ENCODE measurements around the gene MAPKAPK5. TPM values are rescaled to one million over a fixed set of nuclear protein-coding genes. Genes with fewer than 3 reads are reported as not detected.
"Not testable (repeated sequence)": the region's sequence is repeated elsewhere in the genome, so short reads cannot be mapped to it uniquely, and the experiment has no call there.

The MAPKAPK5 gene
- total RNA-seq, 2 donors from 2014 or later: 48.5 to 80.6 TPM

DNA sequence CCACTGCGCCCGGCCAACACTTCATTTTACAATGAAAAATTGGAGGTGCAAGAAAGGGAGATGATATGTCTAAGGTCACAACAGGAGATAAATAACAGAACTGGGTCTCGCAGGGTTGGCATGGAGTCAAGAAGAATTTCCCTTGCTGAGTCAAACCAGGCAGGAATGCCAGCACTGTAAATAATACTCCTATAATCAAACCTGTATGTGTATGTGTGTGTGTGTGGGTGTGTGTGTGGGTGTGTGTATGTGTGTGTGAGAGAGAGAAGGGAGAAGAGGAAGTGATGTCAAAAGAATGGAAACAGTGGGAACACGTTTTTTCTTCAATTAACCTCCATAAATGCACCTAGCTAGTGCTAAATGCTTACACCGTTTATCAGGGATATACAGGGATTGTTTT, 100.5 kb downstream of the MAPKAPK5 start:
- H3K27ac ChIP-seq: no peak overlapping the region
- intact Hi-C loops (cut with DNase I): no loop called here
- no peaks in the 10 kb centered on the region for H3K4me1 ChIP-seq (replicated peaks)
- no peaks in the 10 kb centered on the region for H3K27me3 ChIP-seq (replicated peaks; ENCODE audit: insufficient read depth)
- TF ChIP-seq POLR2A (IDR thresholded peaks at IDR 0.05) (no peak), POLR2AphosphoS5 (IDR thresholded peaks at IDR 0.05) (no peak), CTCF (IDR thresholded peaks at IDR 0.05) (no peak)
- no peak overlapping the region for H3K4me3 ChIP-seq
- H3K36me3 ChIP-seq: no peaks in the 10 kb centered on the region
- no peak for DNase-seq (ENCODE audit: low spot score)
- no peaks in the 10 kb centered on the region for H3K9me3 ChIP-seq
- 63% methylated on average over 5 of the region's 5 CpGs for WGBS

DNA sequence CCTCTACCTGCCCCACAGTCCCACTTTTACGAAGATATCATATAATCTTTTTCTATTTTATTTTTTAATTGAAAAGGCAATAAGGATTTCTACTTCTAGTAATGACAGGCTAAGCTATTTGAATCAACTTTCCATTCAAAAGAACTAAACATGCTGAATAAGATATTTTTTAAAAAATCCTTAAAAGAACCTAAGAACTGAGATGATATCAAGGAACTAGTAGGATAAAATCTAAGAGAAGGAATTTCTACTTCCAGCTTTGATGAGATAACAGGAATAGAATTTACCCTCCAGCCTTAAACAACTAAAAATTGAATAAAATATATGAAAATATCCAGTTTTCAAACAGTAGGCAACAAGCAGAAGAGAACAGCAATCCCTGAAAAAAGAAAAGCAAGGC, 101.9 kb downstream of the MAPKAPK5 start:
- H3K4me1 ChIP-seq (replicated peaks): no peaks in the 10 kb centered on the region
- H3K36me3 ChIP-seq: no peaks in the 10 kb centered on the region
- 98% methylated on average over 1 of the region's 1 CpG for WGBS
- H3K27me3 ChIP-seq (replicated peaks; ENCODE audit: insufficient read depth): no peaks in the 10 kb centered on the region
- H3K9me3 ChIP-seq: no peaks in the 10 kb centered on the region
- intact Hi-C loops (cut with DNase I): no loop called here
- H3K27ac ChIP-seq: no peak overlapping the region
- TF ChIP-seq CTCF (IDR thresholded peaks at IDR 0.05) (no peak), POLR2A (IDR thresholded peaks at IDR 0.05) (no peak), POLR2AphosphoS5 (IDR thresholded peaks at IDR 0.05) (no peak)
- DNase-seq (ENCODE audit: low spot score): no peak
- no peak overlapping the region for H3K4me3 ChIP-seq

DNA sequence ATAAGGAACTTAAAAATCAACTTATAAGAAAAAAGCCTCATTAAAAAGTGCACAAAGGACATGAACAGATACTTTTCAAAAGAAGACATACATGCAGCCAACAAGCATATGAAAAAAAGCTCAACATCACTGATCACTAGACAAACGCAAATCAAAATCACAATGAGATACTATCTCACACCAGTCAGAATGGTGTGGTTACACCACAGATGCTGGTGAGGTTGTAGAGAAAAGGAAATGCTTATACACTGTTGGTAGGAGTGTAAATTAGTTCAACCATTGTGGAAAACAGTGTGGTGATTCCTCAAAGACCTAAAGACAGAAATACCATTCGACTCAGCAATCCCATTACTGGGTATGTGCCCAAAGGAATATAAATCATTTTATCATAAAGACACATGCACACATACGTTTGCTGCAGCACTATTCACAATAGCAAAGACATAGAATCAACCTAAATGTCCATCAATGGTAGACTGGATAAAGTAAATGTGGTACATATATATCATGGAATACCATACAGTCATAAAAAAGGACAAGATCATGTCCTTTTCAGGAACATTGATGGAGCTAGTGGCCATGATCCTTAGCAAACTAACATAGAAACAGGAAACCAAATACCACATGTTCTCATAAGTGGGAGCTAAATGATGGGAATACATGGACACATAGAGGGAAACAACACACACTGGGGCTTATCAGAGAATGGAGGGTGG, 109.1 kb downstream of the MAPKAPK5 start:
- 68% methylated on average over 3 of the region's 3 CpGs for WGBS
- H3K27ac ChIP-seq; H3K36me3 ChIP-seq; H3K27me3 ChIP-seq (replicated peaks; ENCODE audit: insufficient read depth); H3K9me3 ChIP-seq; intact Hi-C loops (cut with DNase I); H3K4me1 ChIP-seq (replicated peaks); H3K4me3 ChIP-seq; DNase-seq (ENCODE audit: low spot score): not testable (repeated sequence)

Small RNA genes within 50 kb of the gene (microRNA-seq; reads per million reads assigned to microRNA genes)
- 1.6 reads per million, percentile 21 among the genes with 10 or more reads in this experiment for gene MIR6761

Small RNA genes within 50 kb of the gene (small RNA-seq; reads per million reads assigned to genes)
- 0.60 to 2.6 reads per million in 2 donors for gene MIR6761

Other genes with a start within 250 kb of the MAPKAPK5 start
- 10 to 100 TPM; 29.5 to 95.5 TPM for gene ATXN2, start 242.9 kb upstream of the MAPKAPK5 start, total RNA-seq
- 10 to 100 TPM; 17.9 to 37.3 TPM for gene BRAP, start 156.3 kb upstream of the MAPKAPK5 start, total RNA-seq
- gene ACAD10, start 156.2 kb upstream of the MAPKAPK5 start, total RNA-seq: 10 to 100 TPM; 36.8 to 37.5 TPM
- 100 to 1,000 TPM; 107 to 164 TPM for gene ALDH2, start 75.3 kb upstream of the MAPKAPK5 start, total RNA-seq
- 10 to 100 TPM in 1 of 2 donors, 1 to 10 TPM in 1; 5.5 to 16.8 TPM for gene TMEM116, start 170.9 kb downstream of the MAPKAPK5 start, total RNA-seq
- 100 to 1,000 TPM in 1 of 2 donors, 10 to 100 TPM in 1; 89.1 to 131 TPM for gene ERP29, start 171.2 kb downstream of the MAPKAPK5 start, total RNA-seq